Right cardiac atrium (tissue), 5 donors: ENCODE results near the gene DNAJB13. TPM values are rescaled to one million over a fixed set of nuclear protein-coding genes. Genes with fewer than 3 reads are reported as not detected.
A peak's percentile ranks its signal among the peaks of the same experiment; 100 is the strongest.

Source experiments
- ATAC-seq, 2 donors: fragments of 200-7000 bp; cut with Tn5 transposase; one replicate each; pipeline versions ENCODE4 v1.8.0 to v1.9.1; 2020; ENCODE audit warnings: moderate library complexity in 2 of 2, mild to moderate bottlenecking in 1 of 2
- DNase-seq, 3 donors: peaks; one replicate each; pipeline ENCODE4 v3.0.0-alpha.2; 2020
- H3K27ac ChIP-seq: one replicate; pipeline ENCODE4 v1.5.1; 2013; ENCODE audit warnings: mild to moderate bottlenecking, low read length, control low read depth, moderate library complexity
- H3K27me3 ChIP-seq: one replicate; pipeline ENCODE4 v1.6.1; 2013; ENCODE audit not compliant: control insufficient read depth, insufficient read depth
- H3K4me1 ChIP-seq: one replicate; pipeline ENCODE4 v1.6.1; 2013; ENCODE audit warnings: low read length; ENCODE audit not compliant: control insufficient read depth, insufficient read depth
- H3K4me3 ChIP-seq: one replicate; pipeline ENCODE4 v1.5.1; 2013; ENCODE audit warnings: low read length, control low read depth
- H3K9me3 ChIP-seq: one replicate; pipeline ENCODE4 v1.6.1; 2013; ENCODE audit warnings: low read length; ENCODE audit not compliant: control insufficient read depth
- WGBS: extraction: QIAGEN DNeasy Blood & Tissue Kit; methylation state at CpG from one replicate; pipeline ENCODE4 v1.1.7; 2013; 5-methylcytosine and 5-hydroxymethylcytosine counted together
- intact Hi-C, 4 donors: fragments of 100-400 bp; cut with DNase I; formaldehyde crosslinking; loops; one replicate each; pipeline versions ENCODE4 v1.11.0 to v1.14.0; 2022 to 2023
- polyA plus RNA-seq: library from polyadenylated mRNA; stranded (reverse); fragments of 200-250 nt; gene quantifications from one replicate; pipeline ENCODE4 v1.2.3, GENCODE V29; 2013
- total RNA-seq, 4 donors: library from RNA; stranded (reverse); fragmentation: NEBNext Ultra II Directional; extraction: Animal tissue kit (Norgen Biotek cat#: 25700); gene quantifications; one replicate each; pipeline ENCODE4 v1.2.1, GENCODE V29; 2021
- donor health status: healthy with polysubstance abuse.
- donor health status: DM: no; HTN: yes; CAD: no.
- donor health status: DM: no; HTN: no; CAD: no.
- donor health status: DM: no; HTN: yes; CAD: no; lungs with severe emphysema.
- donor health status: DM: yes; HTN: yes; CAD: no.

Gene DNAJB13
- total and polyA plus RNA-seq, 5 donors = 0.26 TPM; not detected in 4

- Histone ChIP-seq H3K4me1 (no peaks in the 10 kb centered on the region), H3K9me3 (no peaks in the 10 kb centered on the region), H3K4me3 (no peak overlapping the region), H3K27me3 (no peaks in the 10 kb centered on the region), H3K27ac (no peak overlapping the region)
- DNase-seq = no peak
- WGBS = 86% methylated on average over 6 of the region's 6 CpGs
- intact Hi-C loops = no loop called here
- no peak for ATAC-seq
These were observed 40.7 kb downstream of the DNAJB13 start for GRCh38 chr11:73991471-73992006.

DNA sequence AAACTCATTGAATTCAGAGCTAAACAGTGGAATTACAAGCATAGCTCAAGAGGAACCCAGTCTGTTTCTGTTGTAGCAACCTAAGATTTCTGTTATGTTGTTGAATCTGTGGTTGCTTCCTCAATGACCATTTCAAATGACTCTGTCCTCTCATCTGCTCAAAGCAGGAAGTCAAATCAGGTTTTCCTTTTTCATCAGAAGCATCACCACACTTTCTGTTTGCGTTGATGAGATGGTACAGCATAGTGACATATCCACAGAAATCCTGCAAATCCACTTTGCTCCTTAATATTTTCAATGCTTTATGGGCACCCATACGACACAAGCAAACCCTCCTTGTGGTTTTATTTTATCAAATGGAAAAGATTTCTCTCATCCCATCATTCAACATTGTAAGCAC is 44.4 kb downstream of the DNAJB13 start:
- H3K27me3 ChIP-seq = no peaks in the 10 kb centered on the region
- no peak overlapping the region for H3K4me3 ChIP-seq
- ATAC-seq (peak in 1 of 2 donors; percentile 61), DNase-seq (no peak)
- no peak overlapping the region for H3K27ac ChIP-seq
- H3K9me3 ChIP-seq = no peaks in the 10 kb centered on the region
- intact Hi-C loops = no loop called here
- no peaks in the 10 kb centered on the region for H3K4me1 ChIP-seq
- 62% methylated on average over 2 of the region's 2 CpGs for WGBS

DNA sequence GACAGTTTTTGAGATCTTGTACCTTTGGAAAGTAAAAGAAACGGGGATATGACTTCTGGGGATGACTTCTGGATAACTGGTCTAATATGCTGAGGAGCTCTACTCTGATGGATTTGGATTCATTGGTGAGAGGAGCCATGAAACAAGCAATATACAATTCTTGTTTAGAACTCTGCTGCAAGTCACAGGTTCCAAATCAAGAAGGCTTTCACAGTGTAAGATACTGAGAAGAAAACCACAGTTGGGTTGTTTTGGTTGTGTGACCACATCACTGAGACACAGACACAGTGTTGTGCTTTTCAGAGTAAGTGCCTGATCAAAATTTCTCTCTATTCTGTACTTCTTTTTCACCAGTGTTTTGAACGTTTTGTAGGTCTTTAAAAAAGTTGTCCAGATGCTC is 44.9 kb downstream of the DNAJB13 start:
- 74% methylated on average over 2 of the region's 2 CpGs for WGBS
- no peak for DNase-seq
- H3K27ac ChIP-seq = no peak overlapping the region
- H3K4me1 ChIP-seq = no peaks in the 10 kb centered on the region
- H3K27me3 ChIP-seq = no peaks in the 10 kb centered on the region
- intact Hi-C loops = no loop called here
- no peak overlapping the region for H3K4me3 ChIP-seq
- ATAC-seq = no peak
- no peaks in the 10 kb centered on the region for H3K9me3 ChIP-seq

DNA sequence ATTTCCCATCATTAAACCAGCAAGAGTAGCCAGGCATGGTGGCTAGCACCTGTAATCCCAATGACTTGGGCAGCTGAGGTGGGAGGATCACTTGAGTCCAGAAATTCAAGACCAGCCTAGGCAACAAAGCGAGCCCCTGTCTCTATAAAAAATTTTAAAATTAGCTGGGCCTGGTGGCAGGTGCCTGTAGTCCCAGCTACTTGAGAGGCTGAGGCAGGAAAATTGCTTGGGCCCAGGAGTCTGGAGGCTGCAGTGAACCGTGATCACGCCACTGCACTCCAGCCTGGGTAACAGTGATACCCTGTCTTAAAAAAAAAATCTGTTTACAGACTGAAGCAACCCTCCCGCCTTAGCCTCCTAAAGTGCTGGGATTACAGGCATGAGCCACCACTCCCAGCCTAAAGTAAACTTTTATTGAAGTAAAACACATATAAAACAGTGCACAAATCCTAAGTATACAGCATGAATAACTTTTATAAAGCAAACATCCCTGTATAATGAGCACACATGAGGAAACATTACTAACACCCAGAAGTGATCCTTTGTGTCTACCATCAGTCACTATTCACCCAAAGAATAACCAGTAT is 45.4 kb downstream of the DNAJB13 start:
- H3K9me3 ChIP-seq = no peaks in the 10 kb centered on the region
- no peak overlapping the region for H3K4me3 ChIP-seq
- DNase-seq = no peak
- WGBS = 91% methylated on average over 4 of the region's 4 CpGs
- no peaks in the 10 kb centered on the region for H3K27me3 ChIP-seq
- intact Hi-C loops = no loop called here
- H3K4me1 ChIP-seq = no peaks in the 10 kb centered on the region
- ATAC-seq = no peak
- H3K27ac ChIP-seq = no peak overlapping the region

GRCh38 chr11:73997120-73997770 is 46.4 kb downstream of the DNAJB13 start:
- WGBS = 82% methylated on average over 6 of the region's 6 CpGs
- DNase-seq = no peak
- Histone ChIP-seq H3K4me3 (no peak overlapping the region), H3K27me3 (no peaks in the 10 kb centered on the region), H3K9me3 (no peaks in the 10 kb centered on the region), H3K4me1 (no peaks in the 10 kb centered on the region), H3K27ac (no peak overlapping the region)
- no peak for ATAC-seq
- intact Hi-C loops = no loop called here

DNA sequence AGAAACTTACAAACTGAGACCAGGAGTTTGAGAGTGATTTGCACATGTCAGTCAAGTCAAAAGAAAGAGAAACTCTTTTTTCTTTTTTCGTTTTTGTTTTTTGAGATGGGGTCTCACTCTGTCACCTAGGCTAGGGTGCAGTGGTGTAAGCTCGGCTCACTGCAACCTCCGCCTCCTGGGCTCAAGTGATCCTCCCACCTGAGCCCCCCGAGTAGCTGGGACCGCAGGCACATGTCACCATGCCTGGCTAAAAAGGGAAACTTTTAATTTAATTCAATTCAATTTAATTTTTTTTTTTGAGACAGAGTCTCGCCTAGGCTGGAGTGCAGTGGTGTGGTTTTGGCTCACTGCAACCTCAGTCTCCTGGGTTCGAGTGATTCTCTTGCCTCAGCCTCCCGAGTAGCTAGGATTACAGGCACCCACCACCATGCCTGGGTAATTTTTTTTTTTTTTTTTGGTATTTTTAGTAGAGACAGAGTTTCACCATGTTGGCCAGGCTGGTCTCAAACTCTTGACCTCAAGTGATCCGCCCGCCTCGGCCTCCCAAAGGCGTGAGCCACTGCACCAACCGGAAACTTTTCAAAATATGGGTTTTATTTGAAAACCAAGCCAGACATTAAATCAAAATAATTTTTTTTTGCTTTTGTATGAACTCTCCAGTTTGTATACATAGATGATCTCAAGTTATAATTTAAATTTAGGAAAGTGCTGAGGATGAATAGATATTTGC is 48.2 kb downstream of the DNAJB13 start:
- DNase-seq (no peak), ATAC-seq (no peak)
- H3K27me3 ChIP-seq = no peaks in the 10 kb centered on the region
- intact Hi-C loops = no loop called here
- H3K4me1 ChIP-seq = no peaks in the 10 kb centered on the region
- no peak overlapping the region for H3K27ac ChIP-seq
- H3K9me3 ChIP-seq = no peaks in the 10 kb centered on the region
- 93% methylated on average over 13 of the region's 13 CpGs for WGBS
- H3K4me3 ChIP-seq = no peak overlapping the region

GRCh38 chr11:73999581-74000306 is 48.9 kb downstream of the DNAJB13 start:
- intact Hi-C loops = no loop called here
- 78% methylated on average over 8 of the region's 8 CpGs for WGBS
- Histone ChIP-seq H3K4me3 (no peak overlapping the region), H3K27ac (no peak overlapping the region), H3K27me3 (no peaks in the 10 kb centered on the region), H3K4me1 (no peaks in the 10 kb centered on the region), H3K9me3 (no peaks in the 10 kb centered on the region)
- DNase-seq (no peak), ATAC-seq (no peak)

DNA sequence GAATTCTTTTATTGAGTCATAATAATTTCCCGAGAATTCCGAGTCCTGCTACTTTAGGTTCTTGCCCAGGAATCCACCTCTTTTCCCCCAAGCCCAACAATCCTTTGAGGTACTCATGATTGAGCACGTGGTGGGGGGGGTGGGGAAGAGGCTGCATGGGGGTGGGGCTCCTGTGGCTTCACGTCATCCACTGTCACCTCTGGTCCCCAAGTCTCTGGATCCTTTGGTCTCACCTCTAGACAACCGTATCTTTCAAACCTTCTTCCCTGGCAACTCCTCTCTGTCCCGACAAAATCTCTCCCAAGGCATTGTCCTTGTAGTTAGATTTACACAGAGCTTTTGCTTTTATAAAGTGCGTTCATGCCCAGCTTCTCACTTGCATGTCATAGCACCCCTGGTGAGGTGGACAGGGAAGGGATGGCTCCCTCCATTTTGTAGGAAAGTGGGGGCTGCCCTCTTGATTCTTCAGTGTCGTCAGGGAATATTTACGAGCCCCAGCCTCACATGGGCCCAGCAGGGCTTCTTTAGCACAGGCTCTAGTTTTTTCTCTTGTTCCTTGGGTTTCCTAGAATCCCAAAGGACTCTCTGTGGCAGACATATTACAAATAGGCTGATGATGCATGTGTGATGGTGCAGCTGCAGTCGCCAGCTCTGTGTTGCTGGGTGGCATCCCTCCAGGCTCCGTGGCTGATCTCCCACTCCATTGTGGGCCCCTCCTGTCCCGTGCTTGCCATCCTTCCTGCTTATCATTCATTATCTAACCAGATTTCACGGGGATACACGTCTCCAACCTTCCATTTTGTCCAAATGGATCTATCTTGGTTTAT is 49.7 kb downstream of the DNAJB13 start:
- no peak overlapping the region for H3K4me3 ChIP-seq
- no peak for ATAC-seq
- H3K27me3 ChIP-seq = no peaks in the 10 kb centered on the region
- no peak for DNase-seq
- no peaks in the 10 kb centered on the region for H3K9me3 ChIP-seq
- no peak overlapping the region for H3K27ac ChIP-seq
- intact Hi-C loops = no loop called here
- 79% methylated on average over 14 of the region's 14 CpGs for WGBS
- no peaks in the 10 kb centered on the region for H3K4me1 ChIP-seq

GRCh38 chr11:74001822-74002286 is 51.0 kb downstream of the DNAJB13 start:
- H3K9me3 ChIP-seq = no peaks in the 10 kb centered on the region
- ATAC-seq = no peak
- peak in 1 of 3 donors; percentile 41 for DNase-seq

GRCh38 chr11:74002832-74003231 is 52.0 kb downstream of the DNAJB13 start:
- DNase-seq = no peak
- Histone ChIP-seq H3K27me3 (no peaks in the 10 kb centered on the region), H3K4me3 (no peak overlapping the region), H3K4me1 (no peaks in the 10 kb centered on the region), H3K9me3 (no peaks in the 10 kb centered on the region), H3K27ac (no peak overlapping the region)
- intact Hi-C loops = no loop called here
- WGBS = 92% methylated on average over 4 of the region's 4 CpGs
- no peak for ATAC-seq

More at GRCh38 chr11:74001822-74002286, 51.0 kb downstream of the DNAJB13 start:
- intact Hi-C loops = no loop called here
- Histone ChIP-seq H3K27ac (no peak overlapping the region), H3K4me1 (no peaks in the 10 kb centered on the region), H3K4me3 (no peak overlapping the region), H3K27me3 (no peaks in the 10 kb centered on the region)
- 91% methylated on average over 7 of the region's 7 CpGs for WGBS
